ENCODE measurements around the gene ACTL9. TPM values are rescaled to one million over a fixed set of nuclear protein-coding genes. Genes with fewer than 3 reads are reported as not detected.
"Not testable (repeated sequence)": the region's sequence is repeated elsewhere in the genome, so short reads cannot be mapped to it uniquely, and the experiment has no call there.

The ACTL9 gene
- total RNA-seq = not detected

DNA sequence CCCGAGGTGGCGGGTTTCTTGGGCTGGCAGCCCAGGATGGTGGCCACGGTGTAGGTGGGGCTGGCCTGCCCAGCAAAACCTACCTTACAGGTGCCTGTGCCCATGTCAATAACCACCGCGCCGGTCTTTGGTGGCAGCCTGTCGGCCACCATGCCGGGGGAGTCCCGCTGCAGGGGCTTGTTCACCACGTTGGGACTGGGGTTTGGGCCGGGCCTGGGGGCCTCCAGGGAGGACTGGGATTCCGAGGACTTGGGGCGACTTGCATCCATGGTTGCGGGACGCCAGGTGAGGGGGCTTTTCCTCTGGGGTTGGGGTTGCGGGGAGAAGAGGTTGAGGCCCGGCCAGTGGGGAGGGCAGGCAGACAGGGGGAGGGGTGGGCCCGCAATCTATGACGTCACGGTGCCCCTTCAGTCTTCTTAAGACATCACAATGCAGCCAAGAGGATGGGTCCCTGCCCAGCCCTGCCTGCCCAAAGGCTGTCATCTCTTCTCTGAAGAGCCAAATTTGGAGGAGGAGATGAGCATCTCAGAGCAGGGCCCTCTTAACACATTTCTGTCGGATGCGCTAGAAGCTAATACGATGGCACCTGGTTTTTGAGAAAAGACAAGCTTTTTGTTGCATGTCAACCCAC is at the start of gene ACTL9:
ACTL9 (minus strand) TSS at position 363 of the 631 bp plus-strand sequence; CDS start at position 269, 94 bp downstream.
- DNase-seq (no peak), ATAC-seq (no peak)
- Histone ChIP-seq H3K27me3 (peaks cover 0 to 3% of the 10 kb centered on the region in 2 donors), H3K4me3 (no peak within 1 kb of the TSS), H3K27ac (no peak within 1 kb of the TSS), H3K9me3 (no peaks in the 10 kb centered on the region), H3K4me1 (no peaks in the 10 kb centered on the region), H3K36me3 (replicated peaks in 1 of 2; ENCODE audit: insufficient read depth in 1 of 2, low read depth in 2 of 2) (no peaks in the 10 kb centered on the region)
- intact Hi-C loops (cut with DNase I) = no loop called here
- WGBS, 2 donors = 43 to 58% methylated on average over 3 to 21 of the region's 23 CpGs
- TF ChIP-seq POLR2A (IDR thresholded peaks at IDR 0.05) = no peak
- TF ChIP-seq CTCF (IDR thresholded peaks at IDR 0.05) = no peak

- DNase-seq; H3K27ac ChIP-seq; H3K4me3 ChIP-seq; H3K36me3 ChIP-seq (replicated peaks in 1 of 2; ENCODE audit: insufficient read depth in 1 of 2, low read depth in 2 of 2); H3K9me3 ChIP-seq; intact Hi-C loops (cut with DNase I); H3K27me3 ChIP-seq; H3K4me1 ChIP-seq; ATAC-seq: not testable (repeated sequence)
- 85 to 89% methylated on average over 6 to 22 of the region's 55 CpGs for WGBS, 2 donors
Observed at GRCh38 chr19:8739291-8740065, 40.9 kb upstream of the ACTL9 start.

- no peak for TF ChIP-seq POLR2A (IDR thresholded peaks at IDR 0.05)
- TF ChIP-seq CTCF (IDR thresholded peaks at IDR 0.05) = no peak
- 68 to 74% methylated on average over 8 of the region's 8 CpGs for WGBS, 2 donors
- no peaks in the 10 kb centered on the region for H3K27me3 ChIP-seq
- ATAC-seq = no peak
- intact Hi-C loops (cut with DNase I) = no loop called here
- H3K9me3 ChIP-seq = no peaks in the 10 kb centered on the region
- H3K36me3 ChIP-seq (replicated peaks in 1 of 2; ENCODE audit: insufficient read depth in 1 of 2, low read depth in 2 of 2) = no peaks in the 10 kb centered on the region
- H3K27ac ChIP-seq = no peak overlapping the region
- H3K4me3 ChIP-seq = no peak overlapping the region
- DNase-seq = no peak
- no peaks in the 10 kb centered on the region for H3K4me1 ChIP-seq
Observed at GRCh38 chr19:8738377-8738776, 39.8 kb upstream of the ACTL9 start.

DNA sequence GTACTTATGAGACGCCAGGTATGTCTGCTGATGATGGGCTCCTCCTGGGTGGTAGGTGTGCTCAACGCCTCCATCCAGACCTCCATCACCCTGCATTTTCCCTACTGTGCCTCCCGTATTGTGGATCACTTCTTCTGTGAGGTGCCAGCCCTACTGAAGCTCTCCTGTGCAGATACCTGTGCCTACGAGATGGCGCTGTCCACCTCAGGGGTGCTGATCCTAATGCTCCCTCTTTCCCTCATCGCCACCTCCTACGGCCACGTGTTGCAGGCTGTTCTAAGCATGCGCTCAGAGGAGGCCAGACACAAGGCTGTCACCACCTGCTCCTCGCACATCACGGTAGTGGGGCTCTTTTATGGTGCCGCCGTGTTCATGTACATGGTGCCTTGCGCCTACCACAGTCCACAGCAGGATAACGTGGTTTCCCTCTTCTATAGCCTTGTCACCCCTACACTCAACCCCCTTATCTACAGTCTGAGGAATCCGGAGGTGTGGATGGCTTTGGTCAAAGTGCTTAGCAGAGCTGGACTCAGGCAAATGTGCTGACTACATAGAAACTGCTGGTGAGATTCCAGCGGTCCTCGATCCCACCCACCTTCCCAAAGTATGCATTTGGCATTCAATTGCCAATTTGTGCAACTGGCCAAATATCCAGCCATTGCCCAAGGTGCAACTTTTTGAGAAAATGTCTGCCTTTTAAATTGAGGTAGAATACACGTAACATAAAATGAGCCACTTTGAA is 33.0 kb upstream of the ACTL9 start:
- TF ChIP-seq CTCF (IDR thresholded peaks at IDR 0.05) (no peak), POLR2A (IDR thresholded peaks at IDR 0.05) (no peak)
- no peak overlapping the region for H3K4me3 ChIP-seq
- ATAC-seq (no peak), DNase-seq (no peak)
- 44 to 52% methylated on average over 15 to 19 of the region's 19 CpGs for WGBS, 2 donors
- H3K9me3 ChIP-seq = no peaks in the 10 kb centered on the region
- no peaks in the 10 kb centered on the region for H3K27me3 ChIP-seq
- H3K27ac ChIP-seq = no peak overlapping the region
- H3K36me3 ChIP-seq (replicated peaks in 1 of 2; ENCODE audit: insufficient read depth in 1 of 2, low read depth in 2 of 2) = no peaks in the 10 kb centered on the region
- intact Hi-C loops (cut with DNase I) = no loop called here
- no peaks in the 10 kb centered on the region for H3K4me1 ChIP-seq

DNA sequence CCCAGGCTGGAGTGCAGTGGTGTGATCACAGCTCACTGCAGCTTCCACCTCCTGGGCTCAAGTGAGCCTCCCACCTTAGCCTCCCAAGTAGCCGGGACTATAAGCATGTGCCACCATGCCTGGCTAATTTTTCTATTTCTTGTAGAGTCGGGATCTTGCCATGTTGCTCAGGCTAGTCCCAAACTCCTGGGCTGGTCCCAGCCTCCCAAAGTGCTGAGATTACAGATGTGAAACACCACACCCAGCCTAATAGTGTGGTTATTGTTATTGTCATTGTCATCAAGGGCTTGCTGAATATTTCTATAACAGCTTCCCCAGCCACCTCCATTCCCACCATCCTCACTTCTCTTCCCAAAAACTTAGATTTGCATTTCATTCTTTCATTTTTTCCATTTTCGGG is 25.7 kb upstream of the ACTL9 start:
- intact Hi-C loops (cut with DNase I) = no loop called here
- ATAC-seq = no peak
- no peak overlapping the region for H3K27ac ChIP-seq
- H3K27me3 ChIP-seq = no peaks in the 10 kb centered on the region
- no peaks in the 10 kb centered on the region for H3K36me3 ChIP-seq (replicated peaks in 1 of 2; ENCODE audit: insufficient read depth in 1 of 2, low read depth in 2 of 2)
- no peaks in the 10 kb centered on the region for H3K4me1 ChIP-seq
- WGBS, 2 donors = 40% methylated on average over 3 of the region's 3 CpGs
- no peak overlapping the region for H3K4me3 ChIP-seq
- no peak for DNase-seq
- TF ChIP-seq POLR2A (IDR thresholded peaks at IDR 0.05) (no peak), CTCF (IDR thresholded peaks at IDR 0.05) (no peak)
- no peaks in the 10 kb centered on the region for H3K9me3 ChIP-seq
